GM19468 (cell line): ENCODE data around the gene DDX27.
"Not testable (repeated sequence)": the region's sequence is repeated elsewhere in the genome, so short reads cannot be mapped to it uniquely, and the experiment has no call there.

Experiments used
- ATAC-seq: cut with Tn5 transposase; IDR thresholded peaks from one replicate; pipeline ENCODE4 v1.9.1; 2021; ENCODE audit warnings: mild to moderate bottlenecking, moderate library complexity, moderate number of reproducible peaks; ENCODE audit not compliant: unreplicated experiment; ENCODE audit errors: extremely low read depth

The DDX27 gene

DNA sequence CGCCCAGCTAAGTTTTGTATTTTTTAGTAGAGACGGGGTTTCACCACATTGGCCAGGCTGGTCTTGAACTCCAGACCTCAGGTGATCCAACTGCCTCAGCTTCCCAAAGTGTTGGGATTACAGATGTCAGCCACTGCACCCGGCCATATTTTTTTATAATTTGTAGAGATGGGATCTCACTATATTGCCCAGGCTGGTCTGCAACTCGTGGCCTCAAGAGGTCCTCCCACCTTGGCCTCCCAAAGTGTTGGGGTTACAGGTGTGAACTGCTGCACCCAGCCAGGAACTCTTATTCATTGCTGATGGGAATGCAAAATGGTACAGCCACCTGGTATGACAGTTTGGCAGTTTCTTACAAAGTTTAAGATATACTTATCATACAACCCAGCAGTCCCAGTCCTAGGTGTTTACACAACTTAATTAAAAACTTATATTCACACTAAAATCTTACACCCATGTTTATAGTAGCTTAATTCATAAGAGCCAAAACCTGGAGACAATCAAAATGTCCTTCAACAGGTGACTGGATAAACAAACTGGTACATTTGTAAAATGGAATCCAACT lies 19.4 kb upstream of the DDX27 start:
- ATAC-seq, result no peak

DNA sequence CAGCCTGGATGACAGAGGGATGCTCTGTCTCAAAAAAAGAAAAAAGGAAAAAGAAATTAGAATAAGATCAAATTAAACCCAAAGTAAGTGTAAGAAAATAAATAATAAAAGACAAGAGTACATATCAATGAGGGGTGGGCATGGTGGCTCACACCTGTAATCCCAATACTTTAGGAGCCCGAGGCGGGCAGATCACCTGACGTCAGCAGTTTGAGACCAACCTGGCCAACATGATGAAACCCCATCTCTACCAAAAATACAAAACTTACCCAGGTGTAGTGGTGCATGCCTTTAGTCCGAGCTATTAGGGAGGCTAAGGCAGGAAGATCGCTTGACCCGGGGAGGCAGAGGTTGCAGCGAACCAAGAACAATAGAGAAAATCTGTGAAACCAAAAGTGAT lies 16.2 kb upstream of the DDX27 start:
- ATAC-seq, result no peak

DNA sequence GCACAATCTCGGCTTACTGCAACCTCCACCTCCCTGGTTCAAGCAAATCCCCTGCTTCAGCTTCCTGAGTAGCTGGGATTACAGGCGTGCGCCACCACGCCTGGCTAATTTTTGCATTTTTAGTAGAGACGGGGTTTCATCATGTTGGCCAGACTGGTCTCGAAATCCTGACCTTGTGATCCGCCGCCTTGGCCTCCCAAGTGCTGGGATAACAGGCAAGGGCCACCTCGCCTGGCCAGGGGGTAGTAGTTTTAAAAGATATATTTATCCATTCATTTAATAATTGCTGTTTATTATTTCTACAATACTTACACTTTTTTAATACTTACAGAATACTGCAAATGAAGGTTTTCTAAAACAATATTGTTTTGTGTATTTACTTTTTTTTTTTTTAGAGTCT lies 15.5 kb upstream of the DDX27 start:
- no peak for ATAC-seq

DNA sequence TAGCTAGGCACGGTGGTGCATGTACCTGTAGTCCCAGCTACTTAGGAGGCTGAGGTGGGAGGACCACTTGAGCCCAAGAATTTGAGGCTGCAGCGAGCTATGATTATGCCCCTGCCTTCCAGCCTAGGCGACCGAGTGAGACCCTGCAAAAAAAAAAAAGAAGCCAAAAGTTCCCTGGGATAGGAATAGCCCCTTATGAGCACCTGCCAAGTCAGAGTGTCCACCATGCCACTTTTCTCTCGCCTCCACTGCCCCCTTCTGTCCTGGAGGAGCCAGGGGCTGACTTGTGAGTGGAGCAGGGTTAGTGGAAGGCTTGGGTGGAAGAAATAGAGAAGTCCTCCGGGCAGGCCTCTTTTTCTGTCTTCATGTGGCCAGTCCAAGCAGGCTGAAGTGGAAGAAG lies 12.1 kb upstream of the DDX27 start:
- no peak for ATAC-seq

DNA sequence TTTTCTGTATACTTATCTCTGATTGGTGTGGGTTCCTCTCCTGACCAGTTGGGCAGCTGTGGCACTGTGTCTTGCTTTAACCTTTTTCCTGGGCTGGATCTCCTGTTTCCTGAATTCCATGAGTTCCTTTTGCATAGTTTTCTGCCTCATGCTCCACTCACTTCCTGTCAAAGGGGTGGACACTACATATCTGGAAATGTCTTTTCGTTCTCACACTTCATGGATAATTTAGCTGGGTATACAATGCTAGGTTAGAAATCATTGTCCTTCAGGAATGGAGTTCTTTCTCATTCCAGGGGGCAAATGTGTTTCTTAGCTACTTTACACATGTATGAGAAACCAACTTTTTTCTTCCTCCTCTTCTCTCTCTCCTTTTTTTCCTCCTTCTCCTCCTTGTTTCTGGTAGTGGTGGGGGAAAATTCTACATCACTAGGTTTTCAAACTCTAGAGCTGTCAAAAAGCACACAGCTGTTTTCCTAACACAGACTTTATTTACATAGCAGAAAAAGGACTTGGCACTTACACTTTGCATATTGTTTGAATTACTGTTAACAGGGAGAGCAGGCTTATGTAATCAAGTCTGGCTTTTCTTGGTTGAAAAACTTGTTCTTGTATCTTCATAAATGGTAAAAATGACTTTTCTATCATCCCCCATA lies 9.0 kb upstream of the DDX27 start:
- ATAC-seq, result no peak

DNA sequence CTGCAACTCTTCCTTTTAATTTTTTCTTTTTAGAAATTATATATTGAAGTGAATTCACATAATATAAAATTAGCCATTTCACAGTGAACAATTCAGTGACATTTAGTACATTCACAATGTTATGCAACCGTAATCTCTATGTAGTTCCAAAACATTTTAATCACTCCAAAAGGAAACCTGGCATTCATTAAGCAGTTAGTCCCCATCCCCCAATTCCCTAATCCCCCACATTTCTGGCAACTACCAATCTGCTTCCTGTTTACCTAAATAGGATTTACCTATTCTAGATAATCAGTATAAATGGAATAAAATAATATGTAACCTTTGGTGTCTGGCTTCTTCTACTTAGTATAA lies 8.5 kb upstream of the DDX27 start:
- ATAC-seq, result no peak

DNA sequence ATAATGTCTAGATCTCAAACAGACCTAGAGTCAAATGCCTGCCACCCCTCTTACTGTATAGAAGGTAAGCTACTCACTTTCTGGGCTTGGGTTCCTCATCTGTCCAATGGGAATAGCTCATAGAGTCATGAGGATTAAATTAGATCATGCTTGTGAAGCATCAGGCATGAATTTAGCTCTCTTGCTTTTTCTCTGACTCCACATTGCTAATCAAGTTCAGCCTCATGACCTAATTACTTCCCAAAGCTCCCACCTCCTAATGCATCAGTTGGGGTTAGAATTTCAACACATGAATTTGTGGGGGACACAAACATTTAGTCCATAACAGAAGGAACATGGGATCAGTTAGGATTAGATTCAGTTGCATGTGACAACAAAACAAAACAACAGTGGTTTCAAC lies 4.6 kb upstream of the DDX27 start:
- ATAC-seq, result no peak

DNA sequence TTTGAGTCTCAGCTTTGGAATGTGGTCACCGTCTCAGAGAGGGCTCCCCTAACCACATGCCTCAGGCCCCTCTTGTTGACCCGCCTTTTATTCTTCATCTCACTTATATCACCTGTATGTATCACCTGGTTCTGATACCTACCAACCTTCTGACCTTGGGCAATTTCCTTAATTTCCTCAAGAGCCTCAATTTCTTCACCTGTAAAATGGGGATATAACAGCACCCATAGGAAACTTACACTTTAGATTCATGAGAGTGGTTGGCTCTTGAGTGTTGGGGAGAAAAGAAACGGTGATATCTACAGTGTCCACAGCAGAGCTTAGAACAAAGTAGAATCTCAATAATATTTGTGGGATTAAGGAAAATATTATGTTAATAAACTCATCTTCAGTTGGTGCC lies 4.0 kb upstream of the DDX27 start:
- ATAC-seq, result no peak

DNA sequence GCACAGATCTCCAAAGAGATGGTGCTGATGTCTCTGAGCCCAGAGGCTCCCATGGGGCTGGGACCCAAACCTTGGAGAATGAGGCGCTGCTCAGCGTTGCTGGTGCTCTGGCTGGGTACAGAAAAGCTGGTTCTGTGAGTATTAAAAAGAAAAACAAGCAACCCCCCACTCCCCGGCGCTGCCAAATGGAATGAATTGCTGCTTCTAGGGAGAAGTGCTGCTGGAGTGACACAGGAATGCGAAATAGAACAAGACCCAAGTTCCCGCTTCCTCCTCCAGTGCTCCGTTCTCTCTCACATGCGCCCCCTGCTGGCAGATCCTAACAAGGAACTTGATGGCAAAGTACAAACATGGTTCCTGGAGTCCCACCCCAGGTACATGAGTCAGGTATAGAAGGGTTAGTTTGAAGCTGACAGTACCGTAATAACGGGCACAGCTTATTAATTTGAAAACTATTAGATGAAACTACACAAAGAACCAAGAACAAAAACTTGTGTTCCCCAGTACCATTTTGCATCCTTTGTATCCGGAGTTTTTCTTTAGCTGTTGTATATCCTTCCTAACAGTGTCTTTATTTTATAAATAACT lies 2.1 kb upstream of the DDX27 start:
- ATAC-seq, result no peak

DNA sequence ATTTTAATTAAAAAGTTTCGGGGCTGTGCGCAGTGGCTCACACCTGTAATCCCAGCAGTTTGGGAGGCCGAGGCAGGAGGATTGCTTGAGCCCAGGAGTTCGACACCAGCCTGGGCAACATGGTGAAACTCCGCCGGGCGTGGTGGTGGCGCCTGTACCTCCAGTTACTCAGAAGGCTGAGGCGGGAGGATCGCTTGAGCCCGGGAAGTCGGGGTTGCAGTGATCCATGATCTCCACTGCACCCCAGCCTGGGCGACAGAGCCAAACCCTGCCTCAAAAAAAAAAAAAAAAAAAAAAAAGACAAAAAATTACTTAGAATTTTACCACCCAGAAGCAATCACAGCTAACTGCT lies 501 bp upstream of the DDX27 start:
- ATAC-seq, result not testable (repeated sequence)

DNA sequence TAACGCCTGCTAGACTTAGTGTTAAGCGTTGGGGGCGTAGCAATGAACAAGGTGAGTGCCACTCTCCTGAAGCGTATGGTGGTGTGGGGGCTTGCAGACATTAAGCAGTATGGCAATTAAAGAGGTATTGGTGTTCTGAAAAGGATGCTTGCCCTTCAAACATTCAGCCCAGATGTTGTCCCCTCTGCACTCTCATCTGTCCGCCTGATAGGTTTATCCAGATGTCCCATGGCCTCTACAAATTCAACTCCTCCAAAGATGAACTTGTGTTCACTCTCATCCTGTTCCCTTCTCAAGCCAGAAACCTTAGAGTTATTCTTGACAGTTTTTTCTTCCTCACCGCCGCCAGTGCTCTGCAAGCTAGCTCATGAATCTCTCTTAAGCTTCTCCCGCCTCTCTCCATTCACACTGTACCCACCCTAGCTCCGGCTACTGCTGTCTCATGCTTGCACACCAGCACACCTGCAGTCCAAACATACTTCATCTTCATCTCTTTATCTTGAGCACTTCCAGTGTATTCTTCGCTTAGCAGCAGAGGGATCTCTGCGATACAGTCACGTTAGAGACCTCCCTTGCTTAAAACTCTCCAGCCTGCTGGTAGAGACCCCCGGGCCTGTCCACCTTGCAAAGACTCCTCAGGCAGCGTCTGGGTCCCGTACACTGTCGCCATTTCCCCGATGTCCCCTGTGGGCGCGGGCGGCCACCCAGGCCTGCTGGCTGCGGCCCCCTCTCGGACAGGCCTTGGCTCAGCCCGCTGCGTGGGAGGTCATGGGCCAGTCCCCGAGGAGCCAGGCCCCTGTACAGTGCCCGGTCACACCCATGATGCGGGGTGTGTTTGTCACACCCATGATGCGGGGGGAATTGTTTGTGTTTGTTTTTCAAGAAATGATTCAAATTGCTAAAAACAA lies 962 bp downstream of the DDX27 start:
- ATAC-seq, result no peak

DNA sequence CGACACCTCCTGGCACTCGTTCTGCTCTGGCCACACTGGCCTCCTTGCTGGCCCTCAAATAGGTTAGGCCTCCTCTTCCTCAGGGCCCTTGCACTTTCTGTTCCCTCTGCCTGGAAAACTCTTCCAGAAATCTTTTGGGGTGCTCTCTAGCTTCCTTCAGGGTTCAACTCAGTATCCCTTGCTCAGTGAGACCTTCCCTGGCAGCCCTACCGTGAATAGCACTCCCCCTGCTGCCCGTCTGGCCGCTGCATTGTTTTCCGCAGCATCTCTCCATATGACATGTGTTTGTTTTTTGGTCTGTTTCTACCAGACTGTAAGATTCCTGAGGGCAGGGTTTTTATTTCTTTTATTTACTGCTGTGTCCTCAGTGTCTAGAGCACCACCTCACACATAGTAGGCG lies 6.7 kb downstream of the DDX27 start:
- ATAC-seq, result no peak

DNA sequence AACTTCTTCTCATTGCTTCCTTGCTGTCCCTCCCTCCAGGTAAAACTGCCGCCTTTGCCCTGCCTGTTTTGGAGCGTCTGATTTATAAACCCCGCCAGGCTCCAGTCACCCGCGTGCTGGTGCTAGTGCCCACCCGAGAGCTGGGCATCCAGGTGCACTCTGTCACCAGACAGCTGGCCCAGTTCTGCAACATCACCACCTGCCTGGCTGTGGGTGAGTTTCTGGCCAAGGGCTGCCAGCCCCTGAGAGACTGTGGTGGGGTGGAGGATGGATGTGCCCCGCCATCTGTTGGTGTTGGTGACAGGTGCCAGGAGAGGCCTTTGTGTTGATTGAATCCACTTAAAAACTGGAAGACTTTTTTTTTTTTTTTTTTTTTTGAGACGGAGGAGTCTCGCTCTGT lies 9.5 kb downstream of the DDX27 start:
- no peak for ATAC-seq

DNA sequence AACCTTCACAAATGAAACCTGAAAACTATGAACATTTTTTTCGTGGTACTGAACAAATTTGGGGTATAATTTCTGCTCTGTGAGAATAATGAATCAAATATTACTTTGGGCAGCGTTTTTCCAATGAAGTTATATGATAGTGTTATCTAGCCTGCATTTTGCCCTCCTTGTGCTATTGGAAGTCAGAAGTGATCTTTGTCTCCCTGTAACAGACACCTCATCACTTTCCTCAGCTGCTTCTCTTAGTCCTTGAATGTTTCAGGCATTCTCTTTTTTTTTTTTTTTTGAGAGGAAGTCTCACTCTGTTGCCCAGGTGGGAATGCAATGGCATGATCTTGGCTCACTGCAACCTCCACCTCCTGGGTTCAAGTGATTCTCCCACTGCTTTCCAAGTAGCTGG lies 10.2 kb downstream of the DDX27 start:
- no peak for ATAC-seq

DNA sequence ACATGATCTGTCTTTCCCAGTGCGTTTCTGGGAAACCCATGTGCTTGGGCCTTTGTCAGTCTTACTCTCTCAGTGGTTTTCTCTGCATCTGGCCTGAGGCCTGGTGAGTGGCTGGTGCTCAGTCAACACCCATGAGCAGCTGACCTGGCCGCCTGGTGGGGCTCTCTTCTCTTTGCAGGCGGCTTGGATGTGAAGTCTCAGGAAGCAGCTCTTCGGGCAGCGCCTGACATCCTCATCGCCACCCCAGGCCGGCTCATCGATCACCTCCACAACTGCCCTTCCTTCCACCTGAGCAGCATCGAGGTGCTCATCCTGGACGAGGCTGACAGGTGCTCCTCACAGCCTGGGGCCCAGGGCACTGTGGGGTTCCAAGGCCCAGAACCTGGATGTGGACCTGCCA lies 10.8 kb downstream of the DDX27 start:
- no peak for ATAC-seq

DNA sequence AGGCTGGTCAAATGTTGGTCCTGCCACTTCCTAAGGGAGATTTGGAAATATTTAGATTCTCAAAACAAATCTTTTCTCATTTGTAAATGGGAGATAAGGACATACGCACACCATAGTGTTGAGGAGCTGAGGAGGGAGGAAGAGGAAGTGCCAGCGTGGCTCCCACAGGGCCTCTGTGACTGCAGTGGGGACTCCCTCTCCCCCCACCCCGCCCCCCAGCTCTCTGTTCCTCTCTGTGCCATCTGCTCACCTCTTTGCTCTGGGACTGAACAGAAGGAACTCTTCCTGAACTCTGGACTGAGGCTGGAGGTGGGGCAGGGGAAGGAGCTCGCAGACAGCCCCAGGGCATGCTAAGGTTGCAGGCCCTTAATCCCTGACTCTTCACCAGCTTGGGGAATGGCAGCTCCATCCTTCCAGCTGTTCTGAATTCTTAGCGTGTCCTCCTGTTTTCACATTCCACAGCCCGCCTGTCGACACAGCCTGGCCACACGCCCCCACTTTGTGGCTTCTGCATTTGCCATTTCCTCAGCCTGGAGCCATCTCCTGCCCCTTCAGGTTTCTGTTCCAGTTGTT lies 11.4 kb downstream of the DDX27 start:
- no peak for ATAC-seq

DNA sequence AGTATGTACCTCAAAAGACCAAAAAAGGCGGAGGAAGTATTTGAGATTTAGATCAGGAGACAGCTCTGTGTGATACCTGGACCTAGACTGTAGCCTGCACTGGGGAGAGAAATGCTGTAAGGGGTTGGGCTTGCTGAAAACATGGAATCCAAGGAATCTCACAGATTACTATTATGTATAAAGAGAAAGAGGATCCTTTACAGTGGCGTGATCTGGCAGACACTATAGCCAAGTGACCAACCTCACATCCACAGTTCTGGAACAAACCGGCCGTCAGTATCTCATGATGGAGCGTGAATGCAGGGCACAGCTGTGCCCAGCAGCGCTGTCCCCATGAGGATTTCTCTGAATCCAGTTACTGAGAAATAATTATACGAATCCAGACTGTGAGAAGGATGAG lies 12.3 kb downstream of the DDX27 start:
- ATAC-seq, result no peak

DNA sequence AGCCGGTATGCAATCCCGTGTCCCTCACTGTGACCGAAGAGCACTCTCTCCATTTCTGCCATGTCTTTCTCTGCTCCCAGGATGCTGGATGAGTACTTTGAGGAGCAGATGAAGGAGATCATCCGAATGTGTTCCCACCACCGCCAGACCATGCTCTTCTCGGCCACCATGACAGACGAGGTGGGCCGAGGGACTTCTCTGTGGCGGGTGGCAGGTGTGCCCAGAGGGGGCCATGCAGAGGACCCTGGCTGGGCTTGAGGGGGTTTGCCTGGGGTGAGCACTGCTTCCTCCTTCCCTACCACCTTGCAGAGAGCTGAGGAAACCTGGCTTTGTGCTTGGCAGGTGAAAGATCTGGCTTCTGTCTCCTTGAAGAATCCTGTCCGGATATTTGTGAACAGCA lies 14.0 kb downstream of the DDX27 start:
- ATAC-seq, result no peak

DNA sequence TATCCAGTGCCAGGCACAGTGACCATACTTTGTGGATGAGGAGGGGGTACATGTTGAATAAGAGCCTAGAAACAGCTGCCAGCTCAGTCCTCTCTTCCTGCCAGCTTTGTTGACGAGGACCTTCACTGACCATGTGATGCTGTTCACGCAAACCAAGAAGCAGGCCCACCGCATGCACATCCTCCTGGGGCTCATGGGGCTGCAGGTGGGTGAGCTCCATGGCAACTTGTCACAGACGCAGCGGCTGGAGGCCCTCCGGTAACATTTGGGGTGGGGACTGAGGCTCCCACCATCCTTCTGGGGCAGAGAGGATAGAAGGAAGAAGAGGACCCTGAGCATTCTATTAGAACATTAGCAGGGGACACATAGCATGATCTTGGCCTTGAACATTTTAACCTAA lies 15.6 kb downstream of the DDX27 start:
- no peak for ATAC-seq

DNA sequence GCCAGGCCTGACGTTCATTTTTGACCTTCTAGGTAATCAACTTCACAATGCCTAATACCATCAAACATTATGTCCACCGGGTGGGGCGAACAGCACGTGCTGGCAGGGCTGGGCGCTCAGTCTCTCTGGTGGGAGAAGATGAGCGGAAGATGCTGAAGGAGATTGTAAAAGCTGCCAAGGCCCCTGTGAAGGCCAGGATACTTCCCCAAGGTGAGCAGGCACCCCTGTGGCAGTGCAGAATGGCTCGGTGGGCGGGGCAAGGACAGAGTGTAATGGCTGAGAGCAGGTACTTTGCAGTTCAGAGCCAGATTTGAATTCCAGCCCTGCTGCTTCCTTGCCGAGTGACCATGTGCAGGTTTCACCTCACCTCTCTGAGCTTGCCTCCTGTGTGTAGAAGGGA lies 17.1 kb downstream of the DDX27 start:
- ATAC-seq, result no peak

DNA sequence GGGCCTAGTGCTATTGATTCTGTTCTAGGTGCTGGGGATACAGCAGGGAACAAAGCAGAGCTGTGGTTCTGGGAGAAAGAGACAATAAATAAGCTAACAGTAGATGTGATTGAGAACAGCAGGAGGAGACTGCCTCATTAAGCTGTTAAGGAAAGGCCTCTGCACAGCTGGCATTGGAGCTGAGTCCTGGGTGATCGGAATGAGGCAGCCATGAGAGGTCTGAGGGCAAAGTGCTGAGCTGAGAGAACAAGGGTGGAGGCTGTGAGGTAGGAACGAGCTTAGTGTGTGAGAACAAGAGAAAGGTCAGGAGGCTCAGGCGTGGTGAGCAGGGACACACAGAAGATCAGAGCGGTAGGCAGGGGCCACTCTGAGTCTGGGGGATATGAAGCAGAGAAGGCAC lies 18.3 kb downstream of the DDX27 start:
- ATAC-seq, result no peak
